H1 (cell line): ENCODE measurements around the gene LDLRAD3. TPM values are rescaled to one million over a fixed set of nuclear protein-coding genes. Genes with fewer than 3 reads are reported as not detected.

Source experiments
- CTCF ChIA-PET: fragments of 300-600 bp; sonication (Branson Sonifier 250); formaldehyde crosslinking; loops from one replicate; lab custom pipeline; 2021; ENCODE audit not compliant: partially characterized antibody; lab: Charles Lee
- POLR2A ChIA-PET: fragments of 300-600 bp; sonication (Branson Sonifier 250); formaldehyde crosslinking; loops from one replicate; lab custom pipeline; 2021; ENCODE audit warnings: inconsistent platforms; ENCODE audit not compliant: partially characterized antibody; lab: Charles Lee
- DNase-seq, 2 experiments: peaks; one replicate each; pipeline versions ENCODE4 v3.0.0 to v3.0.0-alpha.2; 2010 to 2022; ENCODE audit warnings: low spot score in 2 of 2, low read depth in 1 of 2, mixed read lengths in 1 of 2
- FAIRE-seq: peaks from 2 replicates; lab custom pipeline; 2011; peaks lifted over from hg19 to GRCh38; lab: Jason Lieb, UNC
- H2AFZ ChIP-seq: 2 replicates; pipeline ENCODE4 v1.8.1; 2012; ENCODE audit warnings: low read length, inconsistent platforms
- H2AK5ac ChIP-seq: 2 replicates; pipeline ENCODE4 v1.6.1; 2013; ENCODE audit warnings: low read depth, low read length
- H2BK120ac ChIP-seq: replicated peaks from 2 replicates; pipeline ENCODE3; 2013; ENCODE audit warnings: low read depth, low read length, inconsistent platforms
- H2BK12ac ChIP-seq: 2 replicates; pipeline ENCODE4 v1.6.1; 2013; ENCODE audit warnings: low read depth, low read length
- H2BK15ac ChIP-seq: 2 replicates; pipeline ENCODE4 v1.6.1; 2013; ENCODE audit warnings: low read length
- H2BK20ac ChIP-seq: 2 replicates; pipeline ENCODE4 v1.6.1; 2013; ENCODE audit warnings: low read length
- H2BK5ac ChIP-seq: 2 replicates; pipeline ENCODE4 v1.6.1; 2013; ENCODE audit warnings: low read depth, low read length
- H3K14ac ChIP-seq: 2 replicates; pipeline ENCODE4 v1.6.1; 2013; ENCODE audit warnings: inconsistent platforms; ENCODE audit not compliant: insufficient read length
- H3K18ac ChIP-seq: 2 replicates; pipeline ENCODE4 v1.6.1; 2013; ENCODE audit warnings: low read length; ENCODE audit errors: extremely low read depth
- H3K23ac ChIP-seq: 2 replicates; pipeline ENCODE4 v1.6.1; 2013; ENCODE audit warnings: inconsistent platforms; ENCODE audit not compliant: insufficient read length
- H3K23me2 ChIP-seq: 2 replicates; pipeline ENCODE4 v1.6.1; 2013; ENCODE audit warnings: low read depth, low read length
- H3K27ac ChIP-seq: 2 replicates; pipeline ENCODE4 v1.6.1; 2011; ENCODE audit warnings: low read depth, low read length, inconsistent platforms
- H3K27me3 ChIP-seq, 4 experiments: replicated peaks in 1 of 4; 1 replicate in 1 of 4; 2 replicates in 3 of 4; pipeline versions ENCODE4 v1.6.1 to v1.8.1; 2011 to 2013; ENCODE audit warnings: low read length in 3 of 4, mild to moderate bottlenecking in 3 of 4, inconsistent platforms in 2 of 4, mixed read lengths in 2 of 4, moderate library complexity in 1 of 4; ENCODE audit not compliant: control insufficient read depth in 3 of 4, insufficient read depth in 3 of 4; ENCODE audit errors: extremely low read depth in 1 of 4
- H3K36me3 ChIP-seq, 4 experiments: 2 replicates each; pipeline versions ENCODE4 v1.6.1 to v1.8.1; 2011 to 2013; ENCODE audit warnings: mild to moderate bottlenecking in 4 of 4, low read length in 3 of 4, moderate library complexity in 2 of 4, control low read depth in 1 of 4, inconsistent platforms in 1 of 4; ENCODE audit not compliant: insufficient read depth in 4 of 4, control insufficient read depth in 2 of 4
- H3K4ac ChIP-seq: replicated peaks from 2 replicates; pipeline ENCODE3; 2013; ENCODE audit warnings: low read length, low read depth, mixed read lengths, inconsistent platforms; ENCODE audit not compliant: insufficient read length
- H3K4me1 ChIP-seq, 4 experiments: replicated peaks in 1 of 4; 1 replicate in 1 of 4; 2 replicates in 3 of 4; pipeline versions ENCODE4 v1.6.1 to v1.8.1; 2011 to 2013; ENCODE audit warnings: low read length in 3 of 4, inconsistent platforms in 2 of 4, mixed read lengths in 1 of 4; ENCODE audit not compliant: insufficient read depth in 4 of 4, control insufficient read depth in 3 of 4
- H3K4me2 ChIP-seq, 2 experiments: 2 replicates each; pipeline versions ENCODE4 v1.6.1 to v1.8.1; 2011 to 2013; ENCODE audit warnings: low read depth in 2 of 2, low read length in 2 of 2, control low read depth in 1 of 2, inconsistent platforms in 1 of 2, mild to moderate bottlenecking in 1 of 2; ENCODE audit not compliant: insufficient read depth in 1 of 2
- H3K4me3 ChIP-seq, 4 experiments: fragments of 200-600, 300-600 bp in 1 of 4; sonication (generic), shearing (Covaris generic), sonication (Bioruptor Twin) in 1 of 4; 2 replicates each; pipeline versions ENCODE4 v1.5.1 to v1.8.1; 2011 to 2016; ENCODE audit warnings: low read length in 4 of 4, low read depth in 3 of 4, control low read depth in 2 of 4, inconsistent platforms in 2 of 4, mild to moderate bottlenecking in 2 of 4, mixed read lengths in 1 of 4, moderate library complexity in 1 of 4; ENCODE audit not compliant: insufficient read depth in 2 of 4; ENCODE audit errors: extremely low read depth in 1 of 4
- H3K56ac ChIP-seq: replicated peaks from 2 replicates; pipeline ENCODE3; 2013; ENCODE audit warnings: low read depth, mild to moderate bottlenecking, mixed read lengths, low read length, inconsistent platforms; ENCODE audit not compliant: insufficient read length
- H3K79me1 ChIP-seq: 2 replicates; pipeline ENCODE4 v1.6.1; 2013; ENCODE audit warnings: low read depth, low read length, control low read depth
- H3K79me2 ChIP-seq, 2 experiments: 2 replicates each; pipeline versions ENCODE4 v1.6.1 to v1.8.1; 2012 to 2013; ENCODE audit warnings: low read length in 2 of 2, mild to moderate bottlenecking in 2 of 2, inconsistent platforms in 1 of 2; ENCODE audit not compliant: insufficient read depth in 2 of 2, control insufficient read depth in 1 of 2
- H3K9ac ChIP-seq, 4 experiments: replicated peaks in 1 of 4; 1 replicate in 1 of 4; 2 replicates in 3 of 4; pipeline versions ENCODE4 v1.6.1 to v1.8.1; 2011 to 2013; ENCODE audit warnings: low read depth in 3 of 4, low read length in 3 of 4, control low read depth in 2 of 4, mild to moderate bottlenecking in 2 of 4, moderate library complexity in 2 of 4, inconsistent platforms in 1 of 4; ENCODE audit errors: extremely low read depth in 1 of 4
- H3K9me3 ChIP-seq, 2 experiments: 2 replicates each; pipeline versions ENCODE4 v1.6.1 to v1.8.1; 2012 to 2013; ENCODE audit warnings: mild to moderate bottlenecking in 2 of 2, moderate library complexity in 2 of 2, control low read depth in 1 of 2, inconsistent platforms in 1 of 2, low read depth in 1 of 2, low read length in 1 of 2, mixed read lengths in 1 of 2; ENCODE audit not compliant: insufficient read depth in 2 of 2
- H4K20me1 ChIP-seq, 2 experiments: replicated peaks in 1 of 2; 2 replicates each; pipeline versions ENCODE3 to v1.8.1; 2011 to 2013; ENCODE audit warnings: inconsistent platforms in 2 of 2, low read length in 2 of 2, mild to moderate bottlenecking in 1 of 2; ENCODE audit not compliant: insufficient read depth in 2 of 2, control insufficient read depth in 1 of 2
- H4K5ac ChIP-seq: 2 replicates; pipeline ENCODE4 v1.6.1; 2013; ENCODE audit warnings: low read length, low read depth, mixed read lengths, inconsistent platforms; ENCODE audit not compliant: insufficient read length
- H4K8ac ChIP-seq: 2 replicates; pipeline ENCODE4 v1.8.0; 2013; ENCODE audit warnings: mild to moderate bottlenecking, moderate library complexity, low read length, inconsistent platforms; ENCODE audit not compliant: insufficient read depth; ENCODE audit errors: extremely low read depth
- H4K91ac ChIP-seq: replicated peaks from 2 replicates; pipeline ENCODE3; 2013; ENCODE audit warnings: low read length, mixed read lengths, inconsistent platforms; ENCODE audit not compliant: insufficient read length
- BCL11A ChIP-seq, 2 experiments: IDR thresholded peaks; one replicate each; pipeline ENCODE4 v1.6.1; 2011; ENCODE audit warnings: low read depth in 2 of 2, low read length in 2 of 2, mild to moderate bottlenecking in 2 of 2
- CEBPB ChIP-seq: IDR thresholded peaks from 2 replicates; pipeline ENCODE4 v1.6.1; 2012; ENCODE audit warnings: low read depth, low read length
- CHD1 ChIP-seq: IDR thresholded peaks from 2 replicates; pipeline ENCODE4 v1.6.1; 2012; ENCODE audit warnings: low read depth, low read length, improper control_type of control experiment
- SIX5 ChIP-seq: IDR thresholded peaks from 2 replicates; pipeline ENCODE4 v1.6.1; 2011; ENCODE audit warnings: mild to moderate bottlenecking, low read depth, low read length
- SUZ12 ChIP-seq: fragments of 200-600 bp; sonication (generic); IDR thresholded peaks from 2 replicates; pipeline ENCODE4 v1.6.1; 2012; ENCODE audit warnings: mild to moderate bottlenecking, inconsistent platforms, low read length, moderate library complexity, mixed read lengths
- WGBS, 2 experiments: shearing (Covaris generic) in 1 of 2; methylation state at CpG; one replicate each; pipeline versions ENCODE4 v1.1.6 to v1.1.7; 2013 to 2015; ENCODE audit warnings: low lambda C conversion rate in 2 of 2, mixed read lengths in 2 of 2, inconsistent platforms in 1 of 2, low coverage in 1 of 2, missing lambda C conversion rate in 1 of 2; ENCODE audit not compliant: insufficient replicate concordance in 2 of 2, insufficient coverage in 1 of 2, insufficient read length in 1 of 2; ENCODE audit errors: extremely low coverage in 1 of 2, missing lambda C conversion rate in 1 of 2; 5-methylcytosine and 5-hydroxymethylcytosine counted together
- polyA plus RNA-seq, 7 experiments: library from polyadenylated mRNA; depleted of rRNA in 3 of 7; stranded (reverse) in 5 of 7; unstranded in 2 of 7; fragments of >200 nt in 5 of 7; fragments of 200-250 nt in 2 of 7; gene quantifications; 1 replicate in 5 of 7; 2 replicates in 1 of 7; 4 replicates in 1 of 7; pipeline versions ENCODE4 v1.2.1 to v1.2.3, GENCODE V29; 2011 to 2013; ENCODE audit warnings: missing spikeins in 2 of 7, mixed read lengths in 2 of 7
- total RNA-seq: library from RNA; stranded (reverse); fragmentation: NEBNext Ultra II Directional; extraction: Animal tissue kit (Norgen Biotek cat#: 25700); gene quantifications from 2 replicates; pipeline ENCODE4 v1.2.1, GENCODE V29; 2021

The LDLRAD3 gene
- total and polyA plus RNA-seq, 2 of the 8 experiments (the other 6 are each of a cell fraction or from before 2014, with no cell fraction given): 18.6 to 22.8 TPM

DNA sequence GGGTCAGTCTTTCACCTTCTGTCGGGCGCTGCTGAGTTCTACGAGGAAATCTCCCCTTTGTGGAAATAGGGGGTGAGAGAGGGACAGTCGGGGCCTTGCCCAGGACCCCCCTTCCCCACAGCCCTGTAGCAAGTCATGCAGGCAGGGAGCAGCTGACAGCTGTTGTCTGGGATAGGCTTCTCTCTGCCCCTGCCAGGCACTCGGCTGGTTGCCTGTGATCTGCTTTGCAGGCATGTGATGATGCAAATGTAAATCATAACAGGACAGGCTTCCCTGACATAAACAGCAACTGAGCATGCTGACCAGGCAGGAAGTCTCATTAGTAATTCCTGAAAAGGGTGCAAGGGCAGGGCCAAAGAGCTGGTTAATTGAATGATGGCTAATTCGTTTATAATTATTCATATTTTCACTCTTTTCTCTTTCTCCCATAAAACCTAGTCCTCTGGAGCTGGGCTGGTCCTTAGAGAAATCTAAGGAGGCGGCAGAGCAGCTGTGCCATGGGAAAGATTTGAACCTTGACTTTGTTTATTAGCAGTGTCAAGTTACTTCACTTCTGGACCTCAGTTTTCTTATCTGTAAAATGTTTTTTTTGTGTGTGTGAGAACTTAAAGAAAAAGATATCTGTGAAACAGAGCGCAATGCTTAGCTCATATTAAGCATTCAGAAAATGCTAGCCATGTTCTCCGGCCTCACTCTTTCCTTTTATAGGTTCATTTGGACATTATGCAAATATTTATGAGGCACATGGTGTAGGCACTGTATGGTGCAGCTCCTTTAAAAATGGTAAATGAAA is 129.7 kb downstream of the LDLRAD3 start:
- peaks cover 6% of the 10 kb centered on the region for H3K79me1 ChIP-seq
- 0 out of 2 replicates have a peak overlapping the region, but pooled peaks have one; percentile 30 for H2BK12ac ChIP-seq
- TF ChIP-seq BCL11A (IDR thresholded peaks at IDR 0.05; ENCODE audit: low read depth in 2 of 2, low read length in 2 of 2): no peak
- TF ChIP-seq SUZ12: no peak
- TF ChIP-seq CEBPB: 0 out of 2 replicates have a peak, but pooled peaks have one; percentile 20
- TF ChIP-seq SIX5: no peak
- no peak for TF ChIP-seq CHD1
- no peak overlapping the region for H3K9ac ChIP-seq
- no peaks in the 10 kb centered on the region for H3K27me3 ChIP-seq
- H3K56ac ChIP-seq: no peak overlapping the region
- no peak for DNase-seq
- no peak overlapping the region for H2AK5ac ChIP-seq
- H2BK15ac ChIP-seq: no peak overlapping the region
- no peak overlapping the region for H3K4me2 ChIP-seq
- no peaks in the 10 kb centered on the region for H4K20me1 ChIP-seq
- peaks cover 0 to 26% of the 10 kb centered on the region in 2 experiments; a peak in 1 of 4 replicates for H3K79me2 ChIP-seq
- POLR2A ChIA-PET: interaction anchor here (1.4 to 5.0 kb wide), 4 partner anchors 19 to 129 kb away, joined by 4 to 23 read pairs (median 4); no protein-coding TSS in a partner anchor
- CTCF ChIA-PET: interaction anchor here (0.6 to 7.7 kb wide), 14 partner anchors 10 to 462 kb away, joined by 3 to 58 read pairs (median 4); no protein-coding TSS in a partner anchor
- H2BK5ac ChIP-seq: peak overlapping the region; percentile 29; the same call in 1 of the 2 replicates
- H3K18ac ChIP-seq: no peak overlapping the region
- peak overlapping the region; percentile 19; the same call in 1 of the 2 replicates for H3K27ac ChIP-seq
- no peak overlapping the region for H3K14ac ChIP-seq
- no peak for FAIRE-seq
- peak overlapping the region; percentile 45 for H3K4ac ChIP-seq
- H2BK20ac ChIP-seq: no peak overlapping the region
- H3K23ac ChIP-seq: no peak overlapping the region
- H3K23me2 ChIP-seq: no peaks in the 10 kb centered on the region; the same call in 1 of the 2 replicates
- no peak overlapping the region for H2AFZ ChIP-seq
- H4K8ac ChIP-seq: no peak overlapping the region; the same call in 1 of the 2 replicates
- no peak overlapping the region for H4K5ac ChIP-seq
- no peak overlapping the region for H4K91ac ChIP-seq
- no peaks in the 10 kb centered on the region for H3K36me3 ChIP-seq
- peaks cover 0 to 5% of the 10 kb centered on the region in 2 experiments; a peak in 3 of 4 replicates for H3K9me3 ChIP-seq
- H3K4me1 ChIP-seq: peaks cover 8 to 32% (median 27%) of the 10 kb centered on the region in 4 experiments
- WGBS, 2 experiments: 77% methylated on average over 9 of the region's 9 CpGs; no CpG with 5 or more reads in 1 of the 2 experiments
- no peak overlapping the region for H2BK120ac ChIP-seq
- H3K4me3 ChIP-seq: no peak overlapping the region
